Stimulated activated CD8-positive, alpha-beta memory T cell treated with anti-CD3 and anti-CD28 coated beads, Interleukin-12 subunit alpha, Interleukin-12 subunit beta, amount 100 ng/mL, for 4 hours (primary cell): ENCODE data around the gene ZHX3.
"Not testable (repeated sequence)": the region's sequence is repeated elsewhere in the genome, so short reads cannot be mapped to it uniquely, and the experiment has no call there.

Experiments used
- DNase-seq: peaks from one replicate; pipeline ENCODE4 v3.0.0-alpha.2; 2020; ENCODE audit warnings: low read depth

Gene ZHX3

GRCh38 chr20:41259309-41259708 lies 58.2 kb downstream of the ZHX3 start:
- no peak for DNase-seq

GRCh38 chr20:41258474-41258873 lies 59.1 kb downstream of the ZHX3 start:
- DNase-seq = no peak

- DNase-seq = no peak
These were observed 61.0 kb downstream of the ZHX3 start for GRCh38 chr20:41256516-41256915.

- DNase-seq = no peak
These were observed 61.9 kb downstream of the ZHX3 start for GRCh38 chr20:41255655-41256054.

- no peak for DNase-seq
These were observed 67.9 kb downstream of the ZHX3 start for GRCh38 chr20:41249411-41250281.

- no peak for DNase-seq
These were observed 69.0 kb downstream of the ZHX3 start for GRCh38 chr20:41248368-41249024.

GRCh38 chr20:41247523-41248367 lies 69.8 kb downstream of the ZHX3 start:
- DNase-seq = no peak

- no peak for DNase-seq
These were observed 72.3 kb downstream of the ZHX3 start for GRCh38 chr20:41245086-41245707.

- DNase-seq = no peak
These were observed 74.7 kb downstream of the ZHX3 start for GRCh38 chr20:41242807-41243206.

GRCh38 chr20:41242352-41242751 lies 75.2 kb downstream of the ZHX3 start:
- DNase-seq = no peak

GRCh38 chr20:41237233-41237632 lies 80.3 kb downstream of the ZHX3 start:
- not testable (repeated sequence) for DNase-seq

- not testable (repeated sequence) for DNase-seq
These were observed 80.7 kb downstream of the ZHX3 start for GRCh38 chr20:41236818-41237217.

GRCh38 chr20:41234546-41234945 lies 83.0 kb downstream of the ZHX3 start:
- DNase-seq = no peak

- no peak for DNase-seq
These were observed 83.5 kb downstream of the ZHX3 start for GRCh38 chr20:41234041-41234440.

GRCh38 chr20:41232973-41233926 lies 84.3 kb downstream of the ZHX3 start:
- no peak for DNase-seq

- DNase-seq = no peak
These were observed 86.4 kb downstream of the ZHX3 start for GRCh38 chr20:41231136-41231535.

GRCh38 chr20:41230136-41230535 lies 87.4 kb downstream of the ZHX3 start:
- DNase-seq = no peak

GRCh38 chr20:41229259-41229658 lies 88.3 kb downstream of the ZHX3 start:
- DNase-seq = no peak

GRCh38 chr20:41228858-41229257 lies 88.7 kb downstream of the ZHX3 start:
- no peak for DNase-seq

GRCh38 chr20:41226426-41226825 lies 91.1 kb downstream of the ZHX3 start:
- DNase-seq = no peak

- DNase-seq = no peak
These were observed 92.4 kb downstream of the ZHX3 start for GRCh38 chr20:41225091-41225490.
